HepG2 (cell line): ENCODE data around the gene HS2ST1. TPM values are rescaled to one million over a fixed set of nuclear protein-coding genes. Genes with fewer than 3 reads are reported as not detected.
A peak's percentile ranks its signal among the peaks of the same experiment; 100 is the strongest.

Source experiments
- ATF6 ChIP-seq: sonication (generic); formaldehyde crosslinking; conservative IDR thresholded peaks from 2 replicates; pipeline ENCODE4 v1.4.0; 2020; ENCODE audit warnings: missing genetic modification reagents
- DZIP1 ChIP-seq: sonication (generic); formaldehyde crosslinking; IDR thresholded peaks from 2 replicates; pipeline ENCODE4 v1.5.0; 2020; ENCODE audit warnings: mild to moderate bottlenecking, missing genetic modification reagents
- EED ChIP-seq: sonication (generic); formaldehyde crosslinking; IDR thresholded peaks from 2 replicates; pipeline ENCODE4 v1.5.0; 2020; ENCODE audit warnings: mild to moderate bottlenecking, missing genetic modification reagents
- GABPB1 ChIP-seq: IDR thresholded peaks from 2 replicates; pipeline ENCODE4 v1.6.1; 2016; ENCODE audit warnings: mild to moderate bottlenecking, missing genetic modification reagents, moderate library complexity, missing compliant biosample characterization
- GMEB2 ChIP-seq: IDR thresholded peaks from 2 replicates; pipeline ENCODE4 v1.6.1; 2016; ENCODE audit warnings: missing biosample characterization, missing genetic modification reagents, low read depth
- HDAC1 ChIP-seq: sonication (generic); formaldehyde crosslinking; IDR thresholded peaks from 2 replicates; pipeline ENCODE4 v1.5.1; 2020; ENCODE audit warnings: mild to moderate bottlenecking, missing genetic modification reagents
- HMG20B ChIP-seq: conservative IDR thresholded peaks from 2 replicates; pipeline ENCODE4 v1.6.1; 2016; ENCODE audit warnings: missing genetic modification reagents, missing compliant biosample characterization
- MLLT10 ChIP-seq: sonication (generic); formaldehyde crosslinking; IDR thresholded peaks from 2 replicates; pipeline ENCODE4 v1.4.0; 2020; ENCODE audit warnings: missing genetic modification reagents
- RBM22 ChIP-seq: fragments of 200-400 bp; formaldehyde crosslinking; optimal IDR thresholded peaks from 2 replicates; pipeline ENCODE3; 2017; ENCODE audit warnings: mild to moderate bottlenecking, low read length, moderate library complexity
- SMAD1 ChIP-seq: sonication (generic); formaldehyde crosslinking; IDR thresholded peaks from 2 replicates; pipeline ENCODE4 v1.4.0; 2020; ENCODE audit warnings: missing genetic modification reagents, low read depth, mild to moderate bottlenecking, borderline replicate concordance
- SMAD9 ChIP-seq: sonication (generic); formaldehyde crosslinking; IDR thresholded peaks from 2 replicates; pipeline ENCODE4 v1.5.1; 2020; ENCODE audit warnings: mild to moderate bottlenecking, missing genetic modification reagents
- ZNF101 ChIP-seq: sonication (generic); formaldehyde crosslinking; IDR thresholded peaks from 2 replicates; pipeline ENCODE4 v1.4.0; 2020; ENCODE audit warnings: mild to moderate bottlenecking, low read depth, missing genetic modification reagents, borderline replicate concordance
- ZNF570 ChIP-seq: sonication (generic); formaldehyde crosslinking; IDR thresholded peaks from 2 replicates; pipeline ENCODE4 v1.4.0; 2020; ENCODE audit warnings: mild to moderate bottlenecking, missing genetic modification reagents, borderline replicate concordance
- ZNF646 ChIP-seq: sonication (generic); formaldehyde crosslinking; IDR thresholded peaks from 2 replicates; pipeline ENCODE4 v1.9.0; 2021; ENCODE audit warnings: mild to moderate bottlenecking, missing genetic modification reagents
- polyA plus RNA-seq, 8 experiments: library from polyadenylated mRNA; depleted of rRNA in 3 of 8; stranded (reverse) in 7 of 8; unstranded in 1 of 8; fragments of >200 nt; fragmentation: Illumina TruSeq in 4 of 8; extraction: Trizol in 4 of 8; gene quantifications; 2 replicates each; pipeline versions ENCODE4 v1.2.1 to v1.2.3, GENCODE V29; 2011 to 2016; ENCODE audit warnings: low read depth in 4 of 8, missing spikeins in 1 of 8, mixed read lengths in 1 of 8; ENCODE audit not compliant: insufficient read depth in 1 of 8
- total RNA-seq, 5 experiments: library from RNA; depleted of rRNA; stranded (reverse); fragments of >200 nt; fragmentation: Illumina TruSeq; extraction: Trizol; gene quantifications; 2 replicates each; pipeline ENCODE4 v1.2.3, GENCODE V29; 2016; ENCODE audit warnings: low read depth in 1 of 5

HS2ST1 gene
- total and polyA plus RNA-seq, 2 of the 13 experiments (the other 11 are each of a cell fraction or from before 2014, with no cell fraction given) = 22.1 to 58.7 TPM

- no peak for TF ChIP-seq ATF6 (CRISPR knock-in tag)
- TF ChIP-seq HDAC1 (CRISPR knock-in tag) = peak; percentile 63
- no peak for TF ChIP-seq HMG20B (CRISPR knock-in tag)
- no peak for TF ChIP-seq RBM22
- TF ChIP-seq SMAD9 = no peak
- peak; percentile 66; the same call in 1 of the 2 replicates for TF ChIP-seq GMEB2
- TF ChIP-seq EED (CRISPR knock-in tag) = 0 out of 2 replicates have a peak, but pooled peaks have one; percentile 27
- TF ChIP-seq ZNF646 (CRISPR knock-in tag) = no peak
- no peak for TF ChIP-seq DZIP1 (CRISPR knock-in tag)
- TF ChIP-seq ZNF570 (CRISPR knock-in tag) = no peak
- TF ChIP-seq SMAD1 (CRISPR knock-in tag) = 0 out of 2 replicates have a peak, but pooled peaks have one; percentile 56
- TF ChIP-seq MLLT10 (CRISPR knock-in tag) = no peak
- no peak for TF ChIP-seq ZNF101 (CRISPR knock-in tag)
- peak; percentile 31; the same call in 1 of the 2 replicates for TF ChIP-seq GABPB1
These were observed 387 bp upstream of the HS2ST1 start, which contains the start of gene SELENOF (continued) for GRCh38 chr1:86913896-86914600.
